Gastroesophageal sphincter (tissue), 3 donors: ENCODE data around the gene P2RY14.
"Not testable (repeated sequence)": the region's sequence is repeated elsewhere in the genome, so short reads cannot be mapped to it uniquely, and the experiment has no call there.

Experiments
- POLR2AphosphoS5 ChIP-seq: sonication (generic); formaldehyde crosslinking; IDR thresholded peaks from one replicate; pipeline ENCODE4 v1.6.1; 2017; ENCODE audit warnings: antibody characterized with exemption
- TF ChIP-seq, protein P1 (sequence below), 4 experiments: fragments of 200-600 bp in 2 of 4; fragments of 450-650 bp in 2 of 4; sonication (generic) in 1 of 4; IDR thresholded peaks; one replicate each; pipeline ENCODE4 v1.5.1; 2017 to 2019; ENCODE audit warnings: antibody characterized with exemption in 4 of 4, mild to moderate bottlenecking in 2 of 4, moderate library complexity in 2 of 4

GRCh38 chr3:151242006-151242405, 36.3 kb downstream of the P2RY14 start:
- TF ChIP-seq, protein P1, sequence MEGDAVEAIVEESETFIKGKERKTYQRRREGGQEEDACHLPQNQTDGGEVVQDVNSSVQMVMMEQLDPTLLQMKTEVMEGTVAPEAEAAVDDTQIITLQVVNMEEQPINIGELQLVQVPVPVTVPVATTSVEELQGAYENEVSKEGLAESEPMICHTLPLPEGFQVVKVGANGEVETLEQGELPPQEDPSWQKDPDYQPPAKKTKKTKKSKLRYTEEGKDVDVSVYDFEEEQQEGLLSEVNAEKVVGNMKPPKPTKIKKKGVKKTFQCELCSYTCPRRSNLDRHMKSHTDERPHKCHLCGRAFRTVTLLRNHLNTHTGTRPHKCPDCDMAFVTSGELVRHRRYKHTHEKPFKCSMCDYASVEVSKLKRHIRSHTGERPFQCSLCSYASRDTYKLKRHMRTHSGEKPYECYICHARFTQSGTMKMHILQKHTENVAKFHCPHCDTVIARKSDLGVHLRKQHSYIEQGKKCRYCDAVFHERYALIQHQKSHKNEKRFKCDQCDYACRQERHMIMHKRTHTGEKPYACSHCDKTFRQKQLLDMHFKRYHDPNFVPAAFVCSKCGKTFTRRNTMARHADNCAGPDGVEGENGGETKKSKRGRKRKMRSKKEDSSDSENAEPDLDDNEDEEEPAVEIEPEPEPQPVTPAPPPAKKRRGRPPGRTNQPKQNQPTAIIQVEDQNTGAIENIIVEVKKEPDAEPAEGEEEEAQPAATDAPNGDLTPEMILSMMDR (IDR thresholded peaks at IDR 0.05): not testable (repeated sequence)
- TF ChIP-seq POLR2AphosphoS5: not testable (repeated sequence)
